Adrenal gland (tissue), 12 donors: ENCODE results near the gene MAML2. TPM values are rescaled to one million over a fixed set of nuclear protein-coding genes. Genes with fewer than 3 reads are reported as not detected.

ENCODE experiments used
- DNase-seq, 7 donors: peaks; one replicate each; pipeline ENCODE4 v3.0.0-alpha.2; 2019 to 2020
- H3K27ac ChIP-seq, 5 donors: fragments of 200-600 bp; sonication (generic) in 4 of 5; 1 replicate in 3 of 5; 2 replicates in 2 of 5; pipeline versions ENCODE4 v1.5.1 to v1.8.0; 2016 to 2020; ENCODE audit warnings: mild to moderate bottlenecking in 1 of 5
- H3K27me3 ChIP-seq: fragments of 200-600 bp; 2 replicates; pipeline ENCODE4 v1.8.0; 2021
- H3K36me3 ChIP-seq, 2 donors: fragments of 200-600 bp; replicated peaks in 1 of 2; 1 replicate in 1 of 2; 2 replicates in 1 of 2; pipeline versions ENCODE4 v1.5.1 to v1.8.0; 2018 to 2022
- H3K4me1 ChIP-seq, 2 donors: fragments of 200-600 bp; replicated peaks in 1 of 2; 1 replicate in 1 of 2; 2 replicates in 1 of 2; pipeline versions ENCODE4 v1.5.1 to v1.8.0; 2018 to 2021
- H3K4me3 ChIP-seq, 4 donors: fragments of 200-600 bp; sonication (generic) in 3 of 4; one replicate each; pipeline ENCODE4 v1.5.1; 2016 to 2018
- H3K9me3 ChIP-seq, 3 donors: fragments of 200-600 bp; sonication (generic) in 1 of 3; replicated peaks in 1 of 3; 1 replicate in 2 of 3; 2 replicates in 1 of 3; pipeline versions ENCODE4 v1.5.1 to v1.8.0; 2016 to 2021
- POLR2A ChIP-seq, 2 donors: fragments of 450-650 bp; IDR thresholded peaks; one replicate each; pipeline ENCODE4 v1.6.1; 2017; ENCODE audit warnings: antibody characterized with exemption in 2 of 2, mild to moderate bottlenecking in 2 of 2, moderate library complexity in 1 of 2
- whole genome bisulfite sequencing, 4 donors: extraction: QIAGEN DNeasy Blood & Tissue Kit in 2 of 4; methylation state at CpG; one replicate each; pipeline versions ENCODE4 v1.1.5 to v1.1.7; 2013 to 2017; 5-methylcytosine and 5-hydroxymethylcytosine counted together
- intact Hi-C, 2 donors: fragments of 100-400 bp; cut with DNase I; formaldehyde crosslinking; loops; one replicate each; pipeline versions ENCODE4 v1.14.1 to v1.15.0; 2022 to 2023
- polyA plus RNA-seq, 3 donors: library from polyadenylated mRNA; stranded (reverse); fragments of 200-250 nt in 2 of 3; fragments of 350-450 nt in 1 of 3; fragmentation: Illumina TruSeq in 1 of 3; extraction: RNeasy Lipid Tissue Mini Kit (QIAGEN cat#74804) in 1 of 3; gene quantifications; one replicate each; pipeline ENCODE4 v1.2.3, GENCODE V29; 2013 to 2014
- total RNA-seq, 9 donors: library from RNA; depleted of rRNA in 4 of 9; stranded (reverse); fragments of >200 nt in 4 of 9; fragments of 120-200 nt in 1 of 9; fragmentation: NEBNext Ultra II Directional in 1 of 9; extraction: Animal tissue kit (Norgen Biotek cat#: 25700) in 1 of 9; gene quantifications; one replicate each; pipeline versions ENCODE4 v1.1.0 to v1.2.4, GENCODE V29; 2013 to 2023
- TF ChIP-seq, protein P1 (sequence below), 6 experiments: fragments of 450-650 bp in 4 of 6; fragments of 200-600 bp in 2 of 6; sonication (generic) in 1 of 6; IDR thresholded peaks; 1 replicate in 5 of 6; 2 replicates in 1 of 6; pipeline versions ENCODE4 v1.5.1 to v1.8.0; 2016 to 2021; ENCODE audit warnings: antibody characterized with exemption in 6 of 6, mild to moderate bottlenecking in 2 of 6, moderate library complexity in 1 of 6
- donor health status: healthy with polysubstance abuse.
- donor health status: Bipolar disorder and iron deficiency.
- donor health status: DM: yes; HTN: yes; CAD: no.
- donor health status: DM: no; HTN: no; CAD: no.
- donor health status: DM: no; HTN: no; CAD: no.
- donor health status: DM: yes; HTN: yes; CAD: no.

Gene MAML2
- total and polyA plus RNA-seq, 12 donors, result 1.4 to 19.4 (median 7.6) TPM

DNA sequence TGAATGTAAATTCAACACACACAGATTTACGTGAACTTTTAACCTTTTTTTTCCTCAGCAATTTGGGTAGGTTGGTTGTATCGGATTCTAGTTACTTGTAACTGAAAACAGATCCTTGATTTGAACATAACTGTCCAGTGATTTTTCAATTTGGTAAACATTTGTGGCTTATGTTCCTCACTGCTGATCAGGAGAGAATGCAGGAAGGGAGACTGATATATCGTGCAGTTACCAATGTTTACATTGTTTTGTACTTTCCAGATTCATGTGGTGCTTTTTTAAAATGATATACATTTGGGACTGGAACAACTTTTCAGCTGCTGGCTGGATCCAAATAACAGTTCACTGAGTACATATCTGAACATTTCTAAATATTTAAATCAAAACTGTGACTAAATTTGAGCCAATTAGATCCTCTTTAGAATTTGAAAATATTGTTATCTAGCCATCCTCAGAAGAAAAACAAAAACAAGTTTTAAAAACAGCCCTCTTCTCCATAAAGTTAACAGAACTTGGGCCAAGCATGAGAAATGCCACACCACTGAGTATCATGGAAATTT lies 334.8 kb downstream of the MAML2 start:
- no peak for TF ChIP-seq POLR2A (IDR thresholded peaks at IDR 0.05)
- TF ChIP-seq, protein P1, sequence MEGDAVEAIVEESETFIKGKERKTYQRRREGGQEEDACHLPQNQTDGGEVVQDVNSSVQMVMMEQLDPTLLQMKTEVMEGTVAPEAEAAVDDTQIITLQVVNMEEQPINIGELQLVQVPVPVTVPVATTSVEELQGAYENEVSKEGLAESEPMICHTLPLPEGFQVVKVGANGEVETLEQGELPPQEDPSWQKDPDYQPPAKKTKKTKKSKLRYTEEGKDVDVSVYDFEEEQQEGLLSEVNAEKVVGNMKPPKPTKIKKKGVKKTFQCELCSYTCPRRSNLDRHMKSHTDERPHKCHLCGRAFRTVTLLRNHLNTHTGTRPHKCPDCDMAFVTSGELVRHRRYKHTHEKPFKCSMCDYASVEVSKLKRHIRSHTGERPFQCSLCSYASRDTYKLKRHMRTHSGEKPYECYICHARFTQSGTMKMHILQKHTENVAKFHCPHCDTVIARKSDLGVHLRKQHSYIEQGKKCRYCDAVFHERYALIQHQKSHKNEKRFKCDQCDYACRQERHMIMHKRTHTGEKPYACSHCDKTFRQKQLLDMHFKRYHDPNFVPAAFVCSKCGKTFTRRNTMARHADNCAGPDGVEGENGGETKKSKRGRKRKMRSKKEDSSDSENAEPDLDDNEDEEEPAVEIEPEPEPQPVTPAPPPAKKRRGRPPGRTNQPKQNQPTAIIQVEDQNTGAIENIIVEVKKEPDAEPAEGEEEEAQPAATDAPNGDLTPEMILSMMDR (IDR thresholded peaks at IDR 0.05), result no peak
- H3K9me3 ChIP-seq, result no peaks in the 10 kb centered on the region
- H3K4me1 ChIP-seq, result peaks cover 0 to 12% of the 10 kb centered on the region in 2 donors
- no peaks in the 10 kb centered on the region for H3K36me3 ChIP-seq
- intact Hi-C loops, result no loop called here
- no peak for DNase-seq
- no peak overlapping the region for H3K4me3 ChIP-seq
- no peaks in the 10 kb centered on the region for H3K27me3 ChIP-seq
- H3K27ac ChIP-seq, result no peak overlapping the region
- WGBS, 4 donors, result 65 to 77% (median 75%) methylated on average over 3 of the region's 3 CpGs

DNA sequence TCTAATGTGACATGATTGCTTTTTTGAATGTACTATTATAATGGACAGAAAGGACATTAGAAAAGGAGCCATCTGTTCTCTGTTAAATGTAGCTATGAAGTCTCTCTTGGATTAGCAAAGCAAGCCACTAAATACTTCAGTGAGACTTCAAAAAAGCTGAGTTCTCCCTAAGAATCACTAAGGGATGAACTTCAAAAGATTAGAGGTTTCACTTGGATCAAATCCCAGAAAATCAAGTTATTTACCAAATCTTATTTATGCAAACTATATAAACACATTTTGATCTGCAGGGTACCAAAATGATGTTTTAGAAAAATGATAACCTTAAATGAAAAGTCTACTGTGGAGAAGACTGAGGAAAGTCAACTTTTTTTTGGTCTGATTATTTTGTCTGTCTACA lies 337.0 kb downstream of the MAML2 start:
- H3K27me3 ChIP-seq, result no peaks in the 10 kb centered on the region
- H3K36me3 ChIP-seq, result no peaks in the 10 kb centered on the region
- no peak overlapping the region for H3K27ac ChIP-seq
- H3K4me3 ChIP-seq, result no peak overlapping the region
- no peaks in the 10 kb centered on the region for H3K9me3 ChIP-seq
- TF ChIP-seq POLR2A (IDR thresholded peaks at IDR 0.05), result no peak
- TF ChIP-seq, protein P1 (IDR thresholded peaks at IDR 0.05), result no peak
- DNase-seq, result no peak
- intact Hi-C loops, result no loop called here
- peaks cover 0 to 9% of the 10 kb centered on the region in 2 donors for H3K4me1 ChIP-seq

DNA sequence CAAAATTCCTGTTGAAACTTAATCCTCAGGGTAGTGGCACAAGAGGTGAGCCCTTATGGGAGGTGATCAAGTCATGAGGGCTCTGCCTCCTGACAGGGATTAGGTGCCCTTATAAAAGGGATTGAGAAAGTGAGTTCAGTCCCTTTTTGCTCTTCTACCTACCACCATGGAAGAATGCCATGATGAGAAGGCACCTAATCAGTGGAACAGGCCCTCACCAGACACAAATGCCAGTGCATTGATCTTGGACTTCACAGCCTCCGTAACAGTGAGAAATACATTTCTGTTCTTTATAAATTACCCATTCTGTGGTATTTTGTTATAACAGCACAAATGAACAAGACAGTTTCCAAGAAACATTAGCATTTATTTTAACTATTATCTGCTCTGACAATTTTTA lies 338.1 kb downstream of the MAML2 start:
- Histone ChIP-seq H3K36me3 (no peaks in the 10 kb centered on the region), H3K27ac (no peak overlapping the region), H3K27me3 (no peaks in the 10 kb centered on the region), H3K9me3 (no peaks in the 10 kb centered on the region), H3K4me1 (peaks cover 10 to 20% of the 10 kb centered on the region in 2 donors), H3K4me3 (no peak overlapping the region)
- intact Hi-C loops, result no loop called here
- no peak for TF ChIP-seq POLR2A (IDR thresholded peaks at IDR 0.05)
- TF ChIP-seq, protein P1 (IDR thresholded peaks at IDR 0.05), result no peak
- DNase-seq, result no peak
- 92 to 100% (median 98%) methylated on average over 1 of the region's 1 CpG for WGBS, 4 donors

- DNase-seq, result no peak
- no peaks in the 10 kb centered on the region for H3K9me3 ChIP-seq
- no peak overlapping the region for H3K4me3 ChIP-seq
- H3K27ac ChIP-seq, result no peak overlapping the region
- no peaks in the 10 kb centered on the region for H3K27me3 ChIP-seq
- intact Hi-C loops, result no loop called here
- H3K36me3 ChIP-seq, result no peaks in the 10 kb centered on the region
- WGBS, 4 donors, result 93 to 97% (median 94%) methylated on average over 1 of the region's 1 CpG
- TF ChIP-seq, protein P1 (IDR thresholded peaks at IDR 0.05), result no peak
- no peak for TF ChIP-seq POLR2A (IDR thresholded peaks at IDR 0.05)
- H3K4me1 ChIP-seq, result peaks cover 10 to 29% of the 10 kb centered on the region in 2 donors
Observed at GRCh38 chr11:96002754-96003290, 340.2 kb downstream of the MAML2 start.
